Epithelial cell of esophagus (primary cell): Measurements from ENCODE around the gene OAT.
A peak's percentile ranks its signal among the peaks of the same experiment; 100 is the strongest.

Experiments used
- DNase-seq: peaks from one replicate; pipeline ENCODE4 v3.0.0; 2010; ENCODE audit warnings: low read depth
- H3K4me3 ChIP-seq: 2 replicates; pipeline ENCODE4 v1.5.1; 2011; ENCODE audit warnings: mild to moderate bottlenecking, low read length, control low read depth
- TF ChIP-seq, protein P1 (sequence below): IDR thresholded peaks from 2 replicates; pipeline ENCODE4 v1.5.1; 2011; ENCODE audit warnings: low read depth, mild to moderate bottlenecking, low read length, control low read depth, inconsistent platforms; ENCODE audit not compliant: insufficient read depth; ENCODE audit errors: missing control alignments

OAT gene

DNA sequence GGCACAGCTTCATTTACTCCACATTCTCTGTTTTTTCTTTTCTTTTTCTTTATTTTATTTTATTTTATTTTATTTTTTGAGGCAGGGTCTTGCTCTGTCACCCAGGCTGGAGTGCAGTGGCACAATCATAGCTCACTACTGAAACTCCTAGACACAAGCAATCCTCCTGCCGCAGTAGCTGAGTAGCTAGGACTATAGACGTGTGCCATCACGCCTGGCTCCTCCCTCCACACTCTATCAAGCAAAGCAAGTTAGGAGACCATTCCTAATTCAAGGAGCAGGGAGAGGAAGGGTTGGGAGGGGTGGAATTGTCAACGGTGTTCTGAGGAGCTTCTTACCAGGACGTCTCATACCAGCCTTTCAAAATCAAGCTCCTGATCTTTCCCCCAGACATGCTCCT lies 52.4 kb downstream of the OAT start:
- H3K4me3 ChIP-seq: no peak overlapping the region
- DNase-seq: peak; percentile 69
- TF ChIP-seq, protein P1, sequence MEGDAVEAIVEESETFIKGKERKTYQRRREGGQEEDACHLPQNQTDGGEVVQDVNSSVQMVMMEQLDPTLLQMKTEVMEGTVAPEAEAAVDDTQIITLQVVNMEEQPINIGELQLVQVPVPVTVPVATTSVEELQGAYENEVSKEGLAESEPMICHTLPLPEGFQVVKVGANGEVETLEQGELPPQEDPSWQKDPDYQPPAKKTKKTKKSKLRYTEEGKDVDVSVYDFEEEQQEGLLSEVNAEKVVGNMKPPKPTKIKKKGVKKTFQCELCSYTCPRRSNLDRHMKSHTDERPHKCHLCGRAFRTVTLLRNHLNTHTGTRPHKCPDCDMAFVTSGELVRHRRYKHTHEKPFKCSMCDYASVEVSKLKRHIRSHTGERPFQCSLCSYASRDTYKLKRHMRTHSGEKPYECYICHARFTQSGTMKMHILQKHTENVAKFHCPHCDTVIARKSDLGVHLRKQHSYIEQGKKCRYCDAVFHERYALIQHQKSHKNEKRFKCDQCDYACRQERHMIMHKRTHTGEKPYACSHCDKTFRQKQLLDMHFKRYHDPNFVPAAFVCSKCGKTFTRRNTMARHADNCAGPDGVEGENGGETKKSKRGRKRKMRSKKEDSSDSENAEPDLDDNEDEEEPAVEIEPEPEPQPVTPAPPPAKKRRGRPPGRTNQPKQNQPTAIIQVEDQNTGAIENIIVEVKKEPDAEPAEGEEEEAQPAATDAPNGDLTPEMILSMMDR: no peak

DNA sequence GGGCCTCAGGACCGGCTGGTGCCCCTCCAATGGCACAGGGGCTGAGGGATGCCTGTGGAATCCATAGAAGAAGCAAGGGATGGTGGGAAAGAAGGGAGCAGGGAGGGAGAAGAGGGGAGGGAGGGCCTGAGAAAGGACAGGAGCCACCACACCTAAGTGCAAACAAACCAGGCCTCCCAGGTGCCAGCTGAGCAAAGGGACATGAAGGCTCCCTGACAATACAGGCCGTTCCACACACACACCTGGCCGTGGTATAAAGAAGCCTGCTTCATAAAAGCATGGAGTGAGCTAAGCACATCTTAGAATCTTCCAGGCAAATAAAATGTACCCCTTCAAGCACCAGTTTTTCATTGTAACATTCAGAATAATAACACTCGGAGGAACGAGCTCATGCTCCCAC lies 54.0 kb downstream of the OAT start:
- DNase-seq: no peak
- TF ChIP-seq, protein P1: no peak
- no peak overlapping the region for H3K4me3 ChIP-seq

- TF ChIP-seq, protein P1: no peak
- H3K4me3 ChIP-seq: no peak overlapping the region
- no peak for DNase-seq
Observed at GRCh38 chr10:124362568-124362967, 56.2 kb downstream of the OAT start.

GRCh38 chr10:124359336-124359832 lies 59.3 kb downstream of the OAT start:
- DNase-seq: no peak
- TF ChIP-seq, protein P1: no peak
- no peak overlapping the region for H3K4me3 ChIP-seq

- TF ChIP-seq, protein P1: no peak
- peak; percentile 29 for DNase-seq
- no peak overlapping the region for H3K4me3 ChIP-seq
Observed at GRCh38 chr10:124357561-124357885, 61.2 kb downstream of the OAT start.

GRCh38 chr10:124356701-124357560 lies 61.8 kb downstream of the OAT start:
- DNase-seq: peak; percentile 71
- no peak overlapping the region for H3K4me3 ChIP-seq
- TF ChIP-seq, protein P1: peak; percentile 17
